ELF-1 (cell line): Measurements from ENCODE around the gene SNCG.
A peak's percentile ranks its signal among the peaks of the same experiment; 100 is the strongest.
"Not testable (repeated sequence)": the region's sequence is repeated elsewhere in the genome, so short reads cannot be mapped to it uniquely, and the experiment has no call there.

Experiments
- DNase-seq: peaks from one replicate; pipeline ENCODE4 v3.0.0-alpha.2; 2016; ENCODE audit warnings: low read depth, low spot score

Gene SNCG

DNA sequence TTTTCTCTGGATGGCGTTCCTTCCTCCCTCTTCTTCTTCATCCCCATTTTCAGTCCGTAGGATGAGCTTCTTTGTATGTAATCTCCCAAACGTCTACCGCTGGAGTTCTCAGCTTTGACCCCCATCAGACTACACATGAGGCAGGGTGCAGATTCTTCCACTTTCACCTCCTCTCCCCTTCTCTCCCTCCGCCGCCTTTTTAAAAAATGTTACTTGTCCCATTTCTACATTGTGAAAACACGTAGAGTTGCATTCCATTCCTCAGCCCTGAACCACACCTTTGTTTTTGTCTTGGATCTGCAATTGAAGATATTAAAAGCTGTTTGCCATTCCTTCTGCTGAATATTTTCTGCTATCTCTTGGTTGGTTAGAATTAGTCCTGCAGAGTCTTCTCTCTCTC lies 16.1 kb downstream of the SNCG start:
- DNase-seq, result no peak

DNA sequence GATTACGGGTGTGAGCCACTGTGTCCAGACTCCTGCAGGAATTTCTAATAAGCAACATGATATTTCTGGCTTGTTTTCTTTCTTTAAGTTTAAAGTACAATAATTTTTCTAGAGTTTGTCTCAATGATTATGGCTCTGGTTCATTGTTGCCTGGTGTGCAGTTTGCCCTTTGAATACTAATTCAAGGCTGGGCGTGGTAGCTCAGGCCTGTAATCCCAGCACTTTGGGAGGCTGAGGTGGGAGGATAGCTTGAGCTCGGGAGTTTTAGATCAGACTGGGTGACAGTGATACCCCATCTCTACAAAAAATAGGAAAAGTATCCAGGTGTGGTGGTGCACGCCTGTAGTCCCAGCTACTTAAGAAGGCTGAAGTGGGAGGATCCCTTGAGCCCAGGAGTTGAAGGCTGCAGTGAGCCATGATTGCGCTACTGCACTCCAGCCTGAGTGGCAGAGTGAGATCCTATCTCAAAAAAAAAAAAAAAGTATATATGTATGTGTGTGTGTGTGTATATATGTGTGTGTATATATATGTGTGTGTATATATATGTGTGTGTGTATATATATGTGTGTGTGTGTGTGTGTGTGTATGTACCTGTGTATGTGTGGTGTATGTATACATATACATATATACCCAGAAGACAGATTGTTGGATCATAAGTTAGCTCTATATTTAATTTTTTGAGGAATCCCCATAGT lies 18.1 kb downstream of the SNCG start:
- no peak for DNase-seq

DNA sequence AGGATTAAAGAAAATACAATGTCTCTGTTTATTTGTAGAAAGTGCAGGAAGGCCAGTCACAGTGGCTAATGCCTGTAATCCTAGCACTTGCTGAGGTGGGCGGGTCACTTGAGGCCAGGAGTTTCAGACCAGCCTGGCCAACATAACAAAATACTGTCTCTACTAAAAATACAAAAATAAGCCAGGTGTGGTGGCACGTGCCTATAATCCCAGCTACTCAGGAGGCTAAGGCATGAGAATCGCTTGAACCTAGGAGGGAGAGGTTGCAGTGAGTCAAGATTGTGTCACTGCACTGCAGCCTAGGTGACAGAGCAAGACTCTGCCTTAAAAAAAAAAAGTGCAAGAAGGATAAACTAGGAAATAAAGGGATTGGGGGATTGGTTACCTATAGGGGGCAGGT lies 20.1 kb downstream of the SNCG start:
- DNase-seq, result not testable (repeated sequence)

DNA sequence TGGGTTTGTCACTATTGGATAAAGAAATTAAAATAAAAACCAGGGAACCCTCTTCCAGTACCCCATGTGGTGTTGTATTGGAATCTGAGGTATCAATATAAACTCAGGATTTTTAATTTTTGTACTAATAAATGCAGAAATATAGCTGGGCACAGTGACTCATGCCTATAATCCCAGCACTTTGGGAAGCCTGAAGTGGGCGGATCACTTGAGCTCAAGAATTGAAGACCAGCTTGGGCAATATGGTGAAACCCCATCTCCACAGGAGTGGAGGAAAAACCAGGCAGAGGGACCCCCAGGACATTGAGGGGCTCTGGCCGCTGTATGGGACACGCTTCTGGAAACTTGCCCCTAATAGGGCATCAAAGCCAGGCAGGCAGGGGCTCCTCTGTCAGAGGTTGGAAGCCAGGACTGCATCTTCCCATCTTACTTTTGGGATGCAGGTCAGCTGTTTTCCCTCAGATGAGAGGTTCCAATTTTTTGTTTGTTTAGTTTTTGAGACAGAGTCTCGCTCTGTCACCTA lies 21.0 kb downstream of the SNCG start:
- DNase-seq, result no peak

DNA sequence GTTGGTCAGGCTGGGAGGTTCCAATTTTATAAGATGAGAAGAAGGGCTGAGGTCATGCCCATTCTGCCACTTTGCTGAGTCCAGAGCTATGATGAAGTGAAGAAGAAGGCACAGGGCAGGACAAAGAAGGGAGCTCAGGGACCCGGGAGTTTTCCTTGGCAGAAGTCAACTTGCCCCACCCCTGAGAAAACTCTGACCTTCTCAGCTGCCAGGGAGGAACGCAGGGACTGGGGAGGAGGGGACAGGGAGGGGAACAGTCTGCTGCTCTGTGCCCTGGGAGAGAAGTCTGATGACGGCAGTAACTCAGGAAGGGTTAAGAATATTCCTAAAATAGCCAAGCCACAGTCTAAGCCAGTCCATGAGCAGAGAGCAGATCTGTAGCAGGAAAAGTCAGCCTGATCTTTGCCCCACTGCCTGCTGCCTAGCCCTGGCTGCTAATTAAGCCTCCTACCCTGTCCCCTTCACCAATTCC lies 21.6 kb downstream of the SNCG start:
- DNase-seq, result no peak

DNA sequence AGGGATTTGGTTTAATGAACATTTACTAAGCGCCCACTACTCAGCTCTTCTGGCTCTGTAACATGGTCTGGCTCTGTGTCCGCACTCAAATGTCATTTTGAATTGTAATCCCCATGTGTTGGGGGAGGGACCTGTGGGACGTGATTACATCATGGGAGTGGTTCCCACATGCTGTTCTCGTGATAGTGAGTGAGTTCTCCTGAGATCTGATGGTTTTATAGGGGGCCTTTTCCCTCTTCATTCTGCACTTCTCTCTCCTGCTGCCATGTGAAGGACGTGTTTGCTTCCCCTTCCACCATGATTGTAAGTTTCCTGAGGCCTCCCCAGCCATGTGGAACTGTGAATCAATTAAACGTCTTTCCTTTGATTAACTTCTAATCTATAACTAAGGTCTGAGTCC lies 22.6 kb downstream of the SNCG start:
- DNase-seq, result not testable (repeated sequence)

DNA sequence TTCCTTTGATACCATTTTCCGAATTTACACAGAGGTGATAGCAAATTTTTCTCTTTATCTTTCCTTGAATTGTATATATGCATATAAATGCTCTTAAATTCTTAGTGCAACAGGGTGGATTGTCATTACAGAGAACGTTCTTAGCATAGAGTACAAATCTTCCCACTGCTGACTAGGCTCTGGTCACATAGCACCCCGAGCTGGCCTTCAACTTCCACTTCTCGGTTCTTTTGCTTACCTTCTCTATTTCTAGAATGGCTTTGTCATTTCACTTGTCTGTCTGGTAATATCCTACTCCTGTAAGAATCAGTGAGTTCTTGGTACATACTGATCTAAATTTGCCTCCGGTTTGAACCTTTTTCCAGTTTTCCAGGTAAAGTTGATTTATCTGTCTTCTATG lies 23.3 kb downstream of the SNCG start:
- DNase-seq, result no peak

DNA sequence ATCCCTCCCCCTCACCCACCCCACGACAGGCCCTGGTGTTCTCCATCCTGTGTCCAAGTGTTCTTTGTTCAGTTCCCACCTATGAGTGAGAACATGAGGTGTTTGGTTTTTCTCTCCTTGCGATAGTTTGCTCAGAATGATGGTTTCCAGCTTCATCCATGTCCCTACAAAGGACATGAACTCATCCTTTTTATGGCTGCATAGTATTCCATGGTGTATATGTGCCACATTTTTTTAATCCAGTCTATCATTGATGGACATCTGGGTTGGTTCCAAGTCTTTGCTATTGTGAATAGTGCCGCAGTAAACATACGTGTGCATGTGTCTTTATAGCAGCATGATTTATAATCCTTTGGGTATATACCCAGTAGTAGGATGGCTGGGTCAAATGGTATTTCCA lies 26.1 kb downstream of the SNCG start:
- DNase-seq, result not testable (repeated sequence)

DNA sequence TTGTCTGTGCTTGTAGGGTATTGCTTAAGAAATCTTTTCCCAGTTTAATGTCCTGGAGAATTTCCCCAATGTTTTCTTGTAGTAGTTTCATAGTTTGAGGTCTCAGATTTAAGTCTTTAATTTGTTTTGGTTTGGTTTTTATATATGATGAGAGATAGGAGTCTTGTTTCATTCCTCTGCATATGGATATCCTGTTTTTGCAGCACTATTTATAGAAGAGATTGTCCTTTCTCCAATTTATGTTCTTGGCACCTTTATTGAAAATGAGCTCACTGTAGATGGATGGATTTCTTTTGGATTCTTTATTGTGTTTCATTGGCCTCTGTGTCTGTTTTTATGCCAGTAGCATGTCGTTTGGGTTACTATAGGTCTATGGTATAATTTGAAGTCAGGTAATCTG lies 30.1 kb downstream of the SNCG start:
- no peak for DNase-seq

DNA sequence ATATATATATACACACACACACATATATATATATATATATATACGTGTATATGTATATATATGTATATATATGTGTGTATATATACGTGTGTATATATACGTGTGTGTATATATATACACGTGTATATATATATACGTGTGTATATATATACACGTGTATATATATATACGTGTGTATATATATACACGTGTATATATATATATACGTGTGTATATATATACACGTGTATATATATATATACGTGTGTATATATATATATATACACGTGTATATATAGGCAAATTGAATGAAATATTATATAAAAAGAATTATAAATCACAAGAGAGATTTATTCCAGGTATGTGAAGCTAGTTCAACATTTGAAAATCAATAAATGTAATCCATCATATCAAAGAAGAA lies 33.0 kb downstream of the SNCG start:
- DNase-seq, result not testable (repeated sequence)

DNA sequence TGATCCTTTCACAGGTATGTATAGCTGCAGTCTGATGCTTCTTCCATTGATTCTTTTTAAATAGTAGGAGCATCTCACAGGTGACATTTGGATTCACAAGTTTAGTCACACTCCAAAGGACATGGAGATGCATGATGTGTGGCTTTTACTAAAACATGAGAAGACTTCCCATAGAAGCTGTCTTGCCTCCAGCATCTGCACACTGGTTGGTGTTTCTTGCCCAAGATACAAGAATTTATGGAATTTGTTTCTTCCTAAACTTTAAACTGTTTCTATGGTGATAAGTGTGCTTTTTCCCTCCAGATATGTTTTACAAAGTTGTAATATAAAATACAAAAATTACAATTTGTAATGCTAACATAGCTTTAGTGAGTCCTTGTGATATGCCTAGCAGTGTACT lies 34.1 kb downstream of the SNCG start:
- DNase-seq, result no peak

DNA sequence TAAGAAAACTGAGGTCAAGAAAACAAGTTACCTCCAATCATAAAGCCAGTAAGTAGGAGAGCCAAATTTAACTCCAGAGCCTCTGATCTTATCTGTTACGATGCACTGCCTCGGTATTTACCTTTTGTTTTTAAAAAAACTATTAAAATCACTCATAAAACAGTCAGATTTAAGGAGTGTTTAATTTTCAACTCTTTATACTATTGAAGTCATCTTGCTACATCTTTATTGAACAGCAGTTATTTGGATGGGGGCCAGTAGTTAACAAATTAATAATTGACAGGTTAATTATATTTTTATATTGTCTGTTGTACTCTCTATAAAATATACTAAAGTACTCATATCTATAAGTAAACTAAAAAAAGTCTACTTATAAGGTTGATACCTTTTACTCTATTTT lies 34.5 kb downstream of the SNCG start:
- DNase-seq, result no peak

DNA sequence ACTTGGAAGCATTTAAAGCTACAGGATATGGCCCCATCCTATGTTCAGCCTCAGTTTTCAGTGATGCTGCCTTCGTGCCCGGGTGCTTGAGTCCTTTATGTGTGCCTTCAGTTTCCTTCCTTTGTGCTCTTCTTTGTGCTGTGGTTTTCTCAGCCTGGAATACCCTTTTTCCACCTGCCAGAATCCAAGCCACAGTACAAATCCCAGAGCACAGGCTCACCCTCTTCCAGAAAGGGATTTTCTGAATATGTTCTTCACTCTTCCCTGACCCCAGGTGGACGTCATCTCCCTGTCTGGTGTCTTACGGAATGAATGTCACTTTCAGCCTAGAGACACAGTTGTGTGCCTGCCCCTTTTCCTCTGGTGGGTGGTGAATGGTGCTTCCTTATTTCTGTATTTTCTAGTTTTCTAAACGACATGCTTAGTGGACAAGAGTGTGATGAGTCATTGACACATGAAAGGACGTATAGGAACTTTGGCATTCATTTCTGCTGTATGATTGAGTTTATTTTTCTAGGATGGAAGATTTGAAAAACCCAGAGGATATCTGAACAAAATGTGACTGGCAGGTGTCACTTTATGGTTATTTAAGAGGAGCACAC lies 41.5 kb downstream of the SNCG start:
- not testable (repeated sequence) for DNase-seq

DNA sequence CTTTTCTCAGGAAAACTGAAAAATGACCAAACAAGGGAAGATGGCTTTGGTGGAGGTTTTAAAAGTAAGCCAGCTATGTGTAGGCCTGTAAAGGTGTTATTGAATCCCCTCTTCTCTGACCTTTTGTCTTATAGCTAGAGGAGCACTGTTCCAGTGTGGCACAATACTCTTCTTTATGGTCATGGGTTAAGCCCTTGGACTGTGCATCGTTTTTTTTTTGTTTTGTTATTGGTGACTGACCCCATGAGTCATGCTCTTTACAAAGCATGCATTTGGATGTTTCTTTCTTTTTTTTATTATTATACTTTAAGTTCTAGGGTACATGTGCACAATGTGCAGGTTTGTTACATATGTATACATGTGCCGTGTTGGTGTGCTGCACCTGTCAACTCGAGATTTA lies 42.1 kb downstream of the SNCG start:
- no peak for DNase-seq

DNA sequence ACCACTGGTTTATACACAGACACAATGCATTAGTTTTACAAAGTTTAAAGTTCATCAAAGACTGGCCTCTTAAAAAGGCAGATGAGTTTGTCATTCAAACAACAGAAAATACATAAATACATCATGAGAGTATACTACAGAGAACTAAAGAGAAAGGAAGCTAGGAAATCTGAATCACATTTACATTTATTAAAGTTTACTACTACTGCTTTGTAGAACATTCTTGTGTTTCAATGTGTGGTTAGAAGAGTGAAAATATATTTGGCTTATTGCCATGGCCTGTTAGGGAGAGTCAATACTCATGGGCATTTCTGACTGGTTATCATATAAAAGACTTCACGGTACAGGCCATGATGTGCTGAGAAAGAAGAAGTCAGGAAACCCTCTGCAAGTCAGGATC lies 48.7 kb downstream of the SNCG start:
- DNase-seq, result not testable (repeated sequence)

DNA sequence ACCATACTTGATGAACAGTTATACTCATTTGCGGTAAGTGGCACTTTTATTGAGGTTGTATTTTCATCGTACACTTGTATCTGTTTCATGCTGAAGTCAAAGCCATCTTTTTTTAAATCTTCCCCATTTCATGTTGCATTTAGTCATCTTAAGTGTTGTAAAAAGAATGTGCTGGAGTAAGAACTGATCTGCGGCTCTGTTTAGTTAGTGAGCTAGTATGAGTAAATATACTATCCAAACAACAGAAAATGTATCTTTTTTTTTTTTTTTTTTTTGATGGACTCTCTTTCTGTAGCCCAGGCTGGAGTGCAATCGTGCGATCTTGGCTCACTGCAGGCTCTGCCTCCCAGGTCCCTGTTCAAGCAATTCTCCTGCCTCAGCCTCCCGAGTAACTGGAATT lies 49.3 kb downstream of the SNCG start:
- DNase-seq, result not testable (repeated sequence)

DNA sequence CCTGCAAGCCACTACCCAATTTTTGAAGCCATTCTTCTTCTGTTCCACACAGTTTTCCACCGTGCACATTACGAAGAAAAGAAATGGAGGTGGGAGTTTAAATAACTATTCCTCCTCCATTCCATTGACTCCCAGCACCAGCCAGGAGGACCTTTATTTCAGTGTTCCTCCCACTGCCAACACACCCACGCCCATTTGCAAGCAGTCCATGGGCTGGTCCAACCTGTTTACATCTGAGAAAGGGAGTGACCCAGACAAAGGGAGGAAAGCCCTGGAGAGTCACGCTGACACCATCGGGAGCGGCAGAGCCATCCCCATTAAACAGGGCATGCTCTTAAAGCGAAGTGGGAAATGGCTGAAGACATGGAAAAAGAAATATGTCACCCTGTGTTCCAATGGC lies 49.9 kb downstream of the SNCG start:
- peak; percentile 30 for DNase-seq

DNA sequence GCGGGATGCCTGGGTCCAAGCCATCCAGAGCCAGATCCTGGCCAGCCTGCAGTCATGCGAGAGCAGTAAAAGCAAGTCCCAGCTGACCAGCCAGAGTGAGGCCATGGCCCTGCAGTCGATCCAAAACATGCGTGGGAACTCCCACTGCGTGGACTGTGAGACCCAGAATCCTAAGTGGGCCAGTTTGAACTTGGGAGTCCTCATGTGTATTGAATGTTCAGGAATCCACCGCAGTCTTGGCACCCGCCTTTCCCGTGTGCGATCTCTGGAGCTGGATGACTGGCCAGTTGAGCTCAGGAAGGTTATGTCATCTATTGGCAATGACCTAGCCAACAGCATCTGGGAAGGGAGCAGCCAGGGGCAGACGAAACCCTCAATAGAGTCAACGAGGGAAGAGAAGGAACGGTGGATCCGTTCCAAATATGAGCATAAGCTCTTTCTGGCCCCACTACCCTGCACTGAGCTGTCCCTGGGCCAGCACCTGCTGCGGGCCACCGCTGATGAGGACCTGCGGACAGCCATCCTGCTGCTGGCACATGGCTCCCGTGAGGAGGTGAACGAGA lies 50.8 kb downstream of the SNCG start:
- not testable (repeated sequence) for DNase-seq
